Tibial nerve (tissue), 4 donors: ENCODE results near the gene ARG2.

Experiments used
- CTCF ChIP-seq, 5 experiments: fragments of 200-600 bp in 3 of 5; fragments of 450-650 bp in 2 of 5; sonication (generic) in 3 of 5; IDR thresholded peaks; one replicate each; pipeline ENCODE4 v1.5.1; 2016 to 2019; ENCODE audit warnings: antibody characterized with exemption in 5 of 5, mild to moderate bottlenecking in 3 of 5, moderate library complexity in 2 of 5
- EP300 ChIP-seq, 2 donors: sonication (generic); formaldehyde crosslinking; IDR thresholded peaks; one replicate each; pipeline ENCODE4 v1.6.1; 2017; ENCODE audit warnings: antibody characterized with exemption in 2 of 2, mild to moderate bottlenecking in 1 of 2

- no peak for TF ChIP-seq CTCF (IDR thresholded peaks at IDR 0.05)
- no peak for TF ChIP-seq EP300 (IDR thresholded peaks at IDR 0.05)
Measured at GRCh38 chr14:67572608-67573007, 47.1 kb upstream of the ARG2 start.
